SK-N-SH treated with all-trans-retinoic acid at 6 μM for 48 hours (cell line): ENCODE results near the gene IMMP2L.

Experiments used
- ATAC-seq: fragments of 200-7000 bp; cut with Tn5 transposase; 3 replicates; pipeline ENCODE4 v1.9.1; 2020; ENCODE audit warnings: mild to moderate bottlenecking, moderate library complexity
- ARNTL ChIP-seq: fragments of 450-650 bp; formaldehyde crosslinking; IDR thresholded peaks from 2 replicates; pipeline ENCODE4 v1.5.0; 2020; ENCODE audit warnings: low read depth, mild to moderate bottlenecking, moderate library complexity, borderline replicate concordance
- BACH2 ChIP-seq: fragments of 250-450 bp; sonication (Bioruptor Pico); IDR thresholded peaks from 2 replicates; pipeline ENCODE4 v1.9.0; 2021; ENCODE audit warnings: mild to moderate bottlenecking, borderline replicate concordance
- CSDC2 ChIP-seq: fragments of 250-450 bp; sonication (Bioruptor Pico); IDR thresholded peaks from 2 replicates; pipeline ENCODE4 v1.5.0; 2020; ENCODE audit warnings: mild to moderate bottlenecking, moderate library complexity
- ISL1 ChIP-seq: fragments of 250-450 bp; sonication (Bioruptor Pico); IDR thresholded peaks from 2 replicates; pipeline ENCODE4 v2.1.2; 2022; ENCODE audit warnings: mild to moderate bottlenecking, moderate library complexity
- OSR1 ChIP-seq: fragments of 250-450 bp; sonication (Bioruptor Pico); IDR thresholded peaks from 2 replicates; pipeline ENCODE4 v1.8.0; 2022; ENCODE audit warnings: moderate library complexity, mild to moderate bottlenecking, inconsistent platforms
- PATZ1 ChIP-seq: fragments of 250-450 bp; sonication (Bioruptor Pico); IDR thresholded peaks from 2 replicates; pipeline ENCODE4 v1.8.0; 2020; ENCODE audit warnings: mild to moderate bottlenecking, moderate library complexity, borderline replicate concordance
- POU6F1 ChIP-seq: fragments of 250-450 bp; sonication (Bioruptor Pico); IDR thresholded peaks from 2 replicates; pipeline ENCODE4 v1.8.0; 2021; ENCODE audit warnings: low read depth, mild to moderate bottlenecking, moderate library complexity, borderline replicate concordance
- PPARA ChIP-seq: fragments of 250-450 bp; sonication (Bioruptor Pico); IDR thresholded peaks from 2 replicates; pipeline ENCODE4 v1.5.0; 2020; ENCODE audit warnings: mild to moderate bottlenecking, borderline replicate concordance
- RARB ChIP-seq: fragments of 250-450 bp; sonication (Bioruptor Pico); IDR thresholded peaks from 2 replicates; pipeline ENCODE4 v1.8.0; 2021; ENCODE audit warnings: mild to moderate bottlenecking, moderate library complexity
- SNAI2 ChIP-seq: fragments of 250-450 bp; sonication (Bioruptor Pico); IDR thresholded peaks from 2 replicates; pipeline ENCODE4 v1.5.0; 2020; ENCODE audit warnings: mild to moderate bottlenecking, moderate library complexity
- TCF4 ChIP-seq: fragments of 250-450 bp; sonication (Bioruptor Pico); IDR thresholded peaks from 2 replicates; pipeline ENCODE4 v1.8.0; 2021; ENCODE audit warnings: mild to moderate bottlenecking, moderate library complexity, borderline replicate concordance
- TOX ChIP-seq: fragments of 250-450 bp; sonication (Bioruptor Pico); IDR thresholded peaks from 2 replicates; pipeline ENCODE4 v1.8.0; 2021; ENCODE audit warnings: mild to moderate bottlenecking, moderate library complexity, borderline replicate concordance
- ZC3H10 ChIP-seq: fragments of 250-450 bp; sonication (Bioruptor Pico); IDR thresholded peaks from 2 replicates; pipeline ENCODE4 v1.5.1; 2021; ENCODE audit warnings: mild to moderate bottlenecking, moderate library complexity
- ZFP3 ChIP-seq: fragments of 250-450 bp; sonication (Bioruptor Pico); IDR thresholded peaks from 2 replicates; pipeline ENCODE4 v1.5.0; 2020; ENCODE audit warnings: mild to moderate bottlenecking, moderate library complexity
- ZFP30 ChIP-seq: fragments of 450-650 bp; formaldehyde crosslinking; IDR thresholded peaks from 2 replicates; pipeline ENCODE4 v1.5.0; 2022; ENCODE audit warnings: mild to moderate bottlenecking, moderate library complexity
- ZNF565 ChIP-seq: fragments of 450-650 bp; formaldehyde crosslinking; conservative IDR thresholded peaks from 2 replicates; pipeline ENCODE4 v1.5.0; 2020; ENCODE audit warnings: low read depth, mild to moderate bottlenecking, moderate library complexity
- ZNF70 ChIP-seq: fragments of 450-650 bp; formaldehyde crosslinking; IDR thresholded peaks from 2 replicates; pipeline ENCODE4 v1.5.0; 2020; ENCODE audit warnings: mild to moderate bottlenecking, moderate library complexity
- ZNF8 ChIP-seq: fragments of 450-650 bp; formaldehyde crosslinking; IDR thresholded peaks from 2 replicates; pipeline ENCODE4 v1.5.0; 2020; ENCODE audit warnings: mild to moderate bottlenecking, moderate library complexity
- TF ChIP-seq, protein P1 (sequence below): fragments of 250-450 bp; sonication (Bioruptor Pico); IDR thresholded peaks from 2 replicates; pipeline ENCODE4 v1.5.0; 2020; ENCODE audit warnings: mild to moderate bottlenecking, moderate library complexity
- TF ChIP-seq, protein P2 (sequence below): fragments of 250-450 bp; sonication (Bioruptor Pico); IDR thresholded peaks from 2 replicates; pipeline ENCODE4 v1.5.1; 2021; ENCODE audit warnings: mild to moderate bottlenecking, moderate library complexity

Gene IMMP2L

GRCh38 chr7:110650328-110650727 lies 912.0 kb downstream of the IMMP2L start (continued):
- TF ChIP-seq, protein P1, sequence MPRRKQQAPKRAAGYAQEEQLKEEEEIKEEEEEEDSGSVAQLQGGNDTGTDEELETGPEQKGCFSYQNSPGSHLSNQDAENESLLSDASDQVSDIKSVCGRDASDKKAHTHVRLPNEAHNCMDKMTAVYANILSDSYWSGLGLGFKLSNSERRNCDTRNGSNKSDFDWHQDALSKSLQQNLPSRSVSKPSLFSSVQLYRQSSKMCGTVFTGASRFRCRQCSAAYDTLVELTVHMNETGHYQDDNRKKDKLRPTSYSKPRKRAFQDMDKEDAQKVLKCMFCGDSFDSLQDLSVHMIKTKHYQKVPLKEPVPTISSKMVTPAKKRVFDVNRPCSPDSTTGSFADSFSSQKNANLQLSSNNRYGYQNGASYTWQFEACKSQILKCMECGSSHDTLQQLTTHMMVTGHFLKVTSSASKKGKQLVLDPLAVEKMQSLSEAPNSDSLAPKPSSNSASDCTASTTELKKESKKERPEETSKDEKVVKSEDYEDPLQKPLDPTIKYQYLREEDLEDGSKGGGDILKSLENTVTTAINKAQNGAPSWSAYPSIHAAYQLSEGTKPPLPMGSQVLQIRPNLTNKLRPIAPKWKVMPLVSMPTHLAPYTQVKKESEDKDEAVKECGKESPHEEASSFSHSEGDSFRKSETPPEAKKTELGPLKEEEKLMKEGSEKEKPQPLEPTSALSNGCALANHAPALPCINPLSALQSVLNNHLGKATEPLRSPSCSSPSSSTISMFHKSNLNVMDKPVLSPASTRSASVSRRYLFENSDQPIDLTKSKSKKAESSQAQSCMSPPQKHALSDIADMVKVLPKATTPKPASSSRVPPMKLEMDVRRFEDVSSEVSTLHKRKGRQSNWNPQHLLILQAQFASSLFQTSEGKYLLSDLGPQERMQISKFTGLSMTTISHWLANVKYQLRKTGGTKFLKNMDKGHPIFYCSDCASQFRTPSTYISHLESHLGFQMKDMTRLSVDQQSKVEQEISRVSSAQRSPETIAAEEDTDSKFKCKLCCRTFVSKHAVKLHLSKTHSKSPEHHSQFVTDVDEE = no peak
- TF ChIP-seq BACH2 (CRISPR knock-in tag) = no peak
- no peak for TF ChIP-seq ZFP30 (CRISPR knock-in tag)
- TF ChIP-seq, all 23 proteins: peak for 0

DNA sequence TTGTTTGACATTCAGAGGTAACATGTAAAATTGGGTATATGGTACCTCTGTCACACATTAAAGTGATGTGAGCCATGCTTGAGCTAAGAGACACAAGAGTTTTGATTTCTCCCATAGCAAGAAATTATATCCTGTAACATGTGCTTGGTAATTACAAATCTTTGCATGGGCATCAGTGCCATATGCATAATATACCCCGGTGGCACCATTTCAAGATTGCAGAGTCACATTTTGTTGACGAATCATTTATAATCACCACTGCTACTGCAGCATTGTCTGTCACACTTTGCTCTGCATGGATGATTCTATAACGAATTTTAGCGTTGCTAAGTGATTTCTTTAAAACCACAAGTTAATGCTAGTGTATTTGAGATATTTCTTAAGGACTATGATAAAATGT lies 915.0 kb downstream of the IMMP2L start:
- ATAC-seq = no peak
- TF ChIP-seq PATZ1 (CRISPR knock-in tag) = no peak
- TF ChIP-seq BACH2 (CRISPR knock-in tag) = no peak
- TF ChIP-seq OSR1 (CRISPR knock-in tag) = no peak
- no peak for TF ChIP-seq ZNF8 (CRISPR knock-in tag)
- no peak for TF ChIP-seq POU6F1 (CRISPR knock-in tag)
- no peak for TF ChIP-seq ISL1 (CRISPR knock-in tag)
- TF ChIP-seq ZNF565 (CRISPR knock-in tag) = no peak
- no peak for TF ChIP-seq PPARA (CRISPR knock-in tag)
- TF ChIP-seq RARB (CRISPR knock-in tag) = no peak
- TF ChIP-seq ARNTL (CRISPR knock-in tag) = no peak
- no peak for TF ChIP-seq TOX (CRISPR knock-in tag)
- no peak for TF ChIP-seq SNAI2 (CRISPR knock-in tag)
- no peak for TF ChIP-seq ZFP30 (CRISPR knock-in tag)
- TF ChIP-seq, protein P2, sequence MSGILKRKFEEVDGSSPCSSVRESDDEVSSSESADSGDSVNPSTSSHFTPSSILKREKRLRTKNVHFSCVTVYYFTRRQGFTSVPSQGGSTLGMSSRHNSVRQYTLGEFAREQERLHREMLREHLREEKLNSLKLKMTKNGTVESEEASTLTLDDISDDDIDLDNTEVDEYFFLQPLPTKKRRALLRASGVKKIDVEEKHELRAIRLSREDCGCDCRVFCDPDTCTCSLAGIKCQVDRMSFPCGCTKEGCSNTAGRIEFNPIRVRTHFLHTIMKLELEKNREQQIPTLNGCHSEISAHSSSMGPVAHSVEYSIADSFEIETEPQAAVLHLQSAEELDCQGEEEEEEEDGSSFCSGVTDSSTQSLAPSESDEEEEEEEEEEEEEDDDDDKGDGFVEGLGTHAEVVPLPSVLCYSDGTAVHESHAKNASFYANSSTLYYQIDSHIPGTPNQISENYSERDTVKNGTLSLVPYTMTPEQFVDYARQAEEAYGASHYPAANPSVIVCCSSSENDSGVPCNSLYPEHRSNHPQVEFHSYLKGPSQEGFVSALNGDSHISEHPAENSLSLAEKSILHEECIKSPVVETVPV (CRISPR knock-in tag) = no peak
- no peak for TF ChIP-seq TCF4 (CRISPR knock-in tag)
- TF ChIP-seq ZFP3 = no peak
- no peak for TF ChIP-seq CSDC2 (CRISPR knock-in tag)

GRCh38 chr7:110646804-110647203 lies 915.5 kb downstream of the IMMP2L start:
- peak; percentile 69 for TF ChIP-seq ISL1 (CRISPR knock-in tag)
- TF ChIP-seq, protein P1 = no peak
- ATAC-seq = no peak

DNA sequence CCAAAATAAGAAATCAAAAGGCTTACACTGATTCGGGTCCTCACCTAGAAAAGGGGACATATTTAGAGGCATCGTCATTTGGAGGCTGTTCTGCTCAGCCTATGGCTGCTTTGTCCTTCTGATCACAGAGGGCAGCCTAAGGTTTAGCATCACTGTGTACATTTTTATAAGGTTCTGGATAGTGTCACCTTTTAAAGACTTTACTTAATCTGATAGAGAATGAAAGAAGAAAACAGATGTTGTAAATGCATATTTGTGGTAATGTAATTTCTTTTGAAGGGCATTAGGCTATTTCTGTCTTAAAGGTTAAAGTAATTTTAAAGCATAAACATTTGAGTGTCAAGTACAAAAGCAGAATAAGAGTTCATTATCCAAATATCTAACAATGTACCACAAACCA lies 916.7 kb downstream of the IMMP2L start:
- no peak for ATAC-seq
- peak; percentile 68 for TF ChIP-seq TCF4 (CRISPR knock-in tag)
- TF ChIP-seq POU6F1 (CRISPR knock-in tag) = no peak
- TF ChIP-seq BACH2 (CRISPR knock-in tag) = no peak
- TF ChIP-seq ZNF565 (CRISPR knock-in tag) = no peak
- TF ChIP-seq TOX (CRISPR knock-in tag) = no peak
- no peak for TF ChIP-seq ZC3H10 (CRISPR knock-in tag)
- TF ChIP-seq ZFP30 (CRISPR knock-in tag) = no peak
- no peak for TF ChIP-seq ZNF70 (CRISPR knock-in tag)
- TF ChIP-seq, protein P2 (CRISPR knock-in tag) = no peak
